Osteocyte (in vitro differentiated cells): Measurements from ENCODE around the gene CMTM1. TPM values are rescaled to one million over a fixed set of nuclear protein-coding genes. Genes with fewer than 3 reads are reported as not detected.
A peak's percentile ranks its signal among the peaks of the same experiment; 100 is the strongest.

Experiments used
- DNase-seq: peaks from one replicate; pipeline ENCODE4 v3.0.0; 2021; ENCODE audit warnings: mixed read lengths; ENCODE audit not compliant: unreplicated experiment; ENCODE audit errors: extremely low spot score
- H3K27ac Mint-ChIP-seq: one replicate; pipeline ENCODE4 v1.8.0; 2021; ENCODE audit warnings: mild to moderate bottlenecking, mixed read lengths; ENCODE audit not compliant: unreplicated experiment
- H3K27me3 Mint-ChIP-seq: one replicate; pipeline ENCODE4 v1.8.0; 2021; ENCODE audit warnings: mixed read lengths; ENCODE audit not compliant: unreplicated experiment
- H3K36me3 Mint-ChIP-seq: one replicate; pipeline ENCODE4 v1.8.0; 2021; ENCODE audit warnings: mixed read lengths; ENCODE audit not compliant: unreplicated experiment
- H3K4me1 Mint-ChIP-seq: one replicate; pipeline ENCODE4 v1.8.0; 2021; ENCODE audit warnings: mixed read lengths; ENCODE audit not compliant: unreplicated experiment
- H3K4me3 Mint-ChIP-seq: one replicate; pipeline ENCODE4 v1.8.0; 2021; ENCODE audit warnings: mild to moderate bottlenecking, moderate library complexity, mixed read lengths; ENCODE audit not compliant: unreplicated experiment
- H3K9me3 Mint-ChIP-seq: one replicate; pipeline ENCODE4 v1.8.0; 2021; ENCODE audit warnings: mixed read lengths; ENCODE audit not compliant: unreplicated experiment
- total RNA-seq: library from RNA; stranded (reverse); gene quantifications from 2 replicates; pipeline ENCODE4 v1.2.1, GENCODE V29; 2021
- TF ChIP-seq, protein P1 (sequence below): fragments of 200-600 bp; sonication (generic); IDR thresholded peaks from 2 replicates; pipeline ENCODE4 v1.5.0; 2021; ENCODE audit warnings: antibody characterized with exemption, mild to moderate bottlenecking, moderate library complexity

The CMTM1 gene
- total RNA-seq, 1 donor from 2014 or later = 7.8 TPM

DNA sequence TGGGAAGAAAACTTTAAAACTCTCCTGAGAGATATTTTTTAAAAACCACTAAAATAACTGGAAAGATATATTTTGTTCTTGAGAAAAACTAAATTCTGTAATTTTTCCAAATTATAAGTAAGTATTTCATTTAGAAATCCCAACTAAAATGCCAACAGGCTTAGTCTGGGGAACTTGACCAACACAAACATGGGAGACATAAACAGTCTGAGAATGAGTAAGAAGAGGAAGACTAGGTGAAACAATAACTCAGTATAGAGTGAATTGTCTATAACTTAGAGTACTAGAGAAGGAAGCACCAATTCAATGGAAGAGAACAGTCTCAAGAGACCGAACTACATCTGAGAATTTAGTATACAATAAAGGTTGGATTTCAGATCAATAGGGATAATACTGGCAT lies 2.9 kb downstream of the CMTM1 start:
- H3K27ac Mint-ChIP-seq = peak overlapping the region; percentile 2
- H3K36me3 Mint-ChIP-seq = peaks cover 13% of the 10 kb centered on the region
- no peak for DNase-seq
- H3K4me3 Mint-ChIP-seq = no peak overlapping the region
- no peaks in the 10 kb centered on the region for H3K27me3 Mint-ChIP-seq
- TF ChIP-seq, protein P1, sequence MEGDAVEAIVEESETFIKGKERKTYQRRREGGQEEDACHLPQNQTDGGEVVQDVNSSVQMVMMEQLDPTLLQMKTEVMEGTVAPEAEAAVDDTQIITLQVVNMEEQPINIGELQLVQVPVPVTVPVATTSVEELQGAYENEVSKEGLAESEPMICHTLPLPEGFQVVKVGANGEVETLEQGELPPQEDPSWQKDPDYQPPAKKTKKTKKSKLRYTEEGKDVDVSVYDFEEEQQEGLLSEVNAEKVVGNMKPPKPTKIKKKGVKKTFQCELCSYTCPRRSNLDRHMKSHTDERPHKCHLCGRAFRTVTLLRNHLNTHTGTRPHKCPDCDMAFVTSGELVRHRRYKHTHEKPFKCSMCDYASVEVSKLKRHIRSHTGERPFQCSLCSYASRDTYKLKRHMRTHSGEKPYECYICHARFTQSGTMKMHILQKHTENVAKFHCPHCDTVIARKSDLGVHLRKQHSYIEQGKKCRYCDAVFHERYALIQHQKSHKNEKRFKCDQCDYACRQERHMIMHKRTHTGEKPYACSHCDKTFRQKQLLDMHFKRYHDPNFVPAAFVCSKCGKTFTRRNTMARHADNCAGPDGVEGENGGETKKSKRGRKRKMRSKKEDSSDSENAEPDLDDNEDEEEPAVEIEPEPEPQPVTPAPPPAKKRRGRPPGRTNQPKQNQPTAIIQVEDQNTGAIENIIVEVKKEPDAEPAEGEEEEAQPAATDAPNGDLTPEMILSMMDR = no peak
- H3K9me3 Mint-ChIP-seq = no peaks in the 10 kb centered on the region
- peaks cover 43% of the 10 kb centered on the region for H3K4me1 Mint-ChIP-seq

DNA sequence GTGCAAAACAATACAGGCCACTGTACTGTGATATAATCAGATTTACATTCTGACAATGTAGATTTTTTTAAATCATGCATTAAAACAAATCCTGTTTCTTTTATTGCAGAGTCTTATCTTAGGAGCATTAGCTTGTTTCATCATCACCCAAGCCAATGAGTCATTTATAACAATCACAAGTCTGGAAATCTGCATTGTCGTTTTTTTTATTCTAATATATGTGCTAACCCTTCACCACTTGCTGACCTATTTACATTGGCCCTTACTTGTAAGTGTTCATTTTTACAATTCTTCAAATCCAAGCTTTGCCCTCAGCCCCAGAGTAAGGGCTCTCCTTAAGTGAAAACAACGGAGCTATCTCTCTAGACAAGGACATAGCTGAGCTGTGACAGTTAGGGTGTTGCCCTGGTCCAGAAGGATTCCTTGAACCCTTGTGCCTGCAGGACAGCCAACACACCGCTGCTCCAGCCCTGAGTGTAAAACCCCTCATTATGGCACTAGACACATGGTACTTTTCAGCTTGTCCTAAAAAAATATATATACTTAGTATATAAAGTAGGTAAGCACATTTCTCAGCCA lies 3.7 kb downstream of the CMTM1 start:
- TF ChIP-seq, protein P1 = no peak

DNA sequence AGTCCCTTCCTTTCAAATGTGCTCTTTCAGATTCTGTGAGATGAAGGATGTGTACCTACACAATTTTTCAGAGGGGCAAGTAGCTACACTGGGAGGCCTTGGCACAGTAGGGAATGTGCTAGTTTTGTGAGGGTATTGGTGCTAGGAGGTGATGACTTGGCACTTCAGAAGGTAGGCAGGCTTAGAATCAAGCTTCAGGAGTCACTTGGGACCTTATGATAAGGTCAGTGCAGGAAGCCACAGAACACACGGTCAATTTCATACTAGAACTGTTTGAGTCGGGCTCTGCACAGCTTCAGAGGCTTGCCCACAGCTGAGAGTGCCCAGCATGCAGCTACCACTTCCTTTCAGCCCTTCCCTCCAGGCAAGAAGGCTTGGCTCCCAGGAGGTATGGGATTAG lies 6.1 kb downstream of the CMTM1 start:
- DNase-seq = no peak
- Mint-ChIP-seq H3K4me3 (no peak overlapping the region), H3K27ac (peak overlapping the region; percentile 82), H3K27me3 (no peaks in the 10 kb centered on the region), H3K36me3 (peaks cover 4% of the 10 kb centered on the region), H3K4me1 (peaks cover 45% of the 10 kb centered on the region), H3K9me3 (no peaks in the 10 kb centered on the region)
- TF ChIP-seq, protein P1 = no peak

More for the DNA sequence above, 3.7 kb downstream of the CMTM1 start:
- Mint-ChIP-seq H3K4me3 (no peak overlapping the region), H3K36me3 (peaks cover 13% of the 10 kb centered on the region), H3K4me1 (peaks cover 45% of the 10 kb centered on the region), H3K27me3 (no peaks in the 10 kb centered on the region), H3K9me3 (no peaks in the 10 kb centered on the region), H3K27ac (peak overlapping the region; percentile 34)
- DNase-seq = no peak

DNA sequence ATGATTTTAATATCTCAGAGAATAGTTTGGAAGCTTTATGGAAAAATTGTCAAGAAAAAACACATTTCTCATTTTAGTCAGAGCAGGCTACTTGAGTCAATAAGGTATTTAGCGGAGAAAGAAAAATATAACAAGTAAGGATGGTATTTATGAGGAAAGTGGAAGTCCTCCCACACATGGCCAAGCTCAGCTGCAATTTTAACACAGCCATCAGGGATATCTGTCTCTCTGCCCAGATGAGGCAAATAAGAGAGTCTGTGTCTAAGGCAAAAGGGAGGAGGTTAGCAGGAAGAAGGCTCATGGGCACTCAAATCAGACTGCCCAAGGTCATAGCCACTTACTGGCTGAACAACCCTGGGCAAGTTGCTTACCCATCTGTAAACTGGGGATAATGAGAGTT lies 7.8 kb downstream of the CMTM1 start:
- TF ChIP-seq, protein P1 = no peak
- H3K9me3 Mint-ChIP-seq = no peaks in the 10 kb centered on the region
- peak overlapping the region; percentile 0 for H3K27ac Mint-ChIP-seq
- no peak for DNase-seq
- no peaks in the 10 kb centered on the region for H3K36me3 Mint-ChIP-seq
- no peak overlapping the region for H3K4me3 Mint-ChIP-seq
- H3K4me1 Mint-ChIP-seq = peaks cover 39% of the 10 kb centered on the region
- no peaks in the 10 kb centered on the region for H3K27me3 Mint-ChIP-seq

DNA sequence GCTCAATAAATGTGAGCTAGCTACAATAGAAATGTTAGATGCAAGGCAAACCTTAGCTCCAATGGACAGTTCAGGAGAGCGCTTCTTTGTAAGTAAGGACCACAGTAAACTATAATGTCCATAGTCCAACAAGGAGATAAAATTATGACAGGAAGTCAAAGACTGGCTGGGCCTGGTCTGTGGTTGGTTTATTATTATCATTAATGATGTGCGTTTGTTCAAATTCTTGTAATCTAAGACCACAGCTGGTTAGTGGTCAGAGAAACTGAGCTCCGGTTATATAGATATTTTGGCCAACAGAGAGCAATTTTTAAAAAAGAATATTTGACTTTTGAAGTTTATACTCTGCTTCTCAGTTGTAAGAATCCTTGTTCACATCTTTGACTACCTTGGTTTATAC lies 8.3 kb downstream of the CMTM1 start:
- TF ChIP-seq, protein P1 = no peak
- Mint-ChIP-seq H3K4me3 (no peak overlapping the region), H3K27ac (no peak overlapping the region), H3K27me3 (no peaks in the 10 kb centered on the region), H3K9me3 (no peaks in the 10 kb centered on the region), H3K36me3 (no peaks in the 10 kb centered on the region), H3K4me1 (peaks cover 35% of the 10 kb centered on the region)
- DNase-seq = no peak
